ENCODE measurements around the gene UMOD. TPM values are rescaled to one million over a fixed set of nuclear protein-coding genes. Genes with fewer than 3 reads are reported as not detected.
"Not testable (repeated sequence)": the region's sequence is repeated elsewhere in the genome, so short reads cannot be mapped to it uniquely, and the experiment has no call there.

The UMOD gene
- polyA plus RNA-seq, 1 donor (not counting 4 experiments of a cell fraction or from before 2014, with no cell fraction given): not detected

DNA sequence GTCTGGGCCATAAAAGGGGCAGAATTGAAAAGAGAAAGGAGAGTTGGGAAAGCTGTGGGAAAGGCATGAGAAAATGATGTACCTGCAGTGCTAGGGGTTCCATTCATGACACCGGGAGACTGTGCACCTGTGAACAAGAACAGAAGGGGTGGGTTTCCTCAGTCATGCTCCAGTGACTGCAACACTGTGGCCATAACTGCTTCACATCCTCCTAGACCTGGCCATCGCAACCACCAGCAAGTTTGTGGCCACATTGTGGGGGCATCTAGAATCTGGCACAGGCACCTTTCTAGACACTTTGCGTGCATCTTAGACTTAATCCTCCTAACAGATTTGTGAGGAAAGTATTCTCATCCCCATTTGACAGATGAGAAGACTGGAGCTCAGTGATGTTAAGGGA lies 37.9 kb downstream of the UMOD start:
- dilution Hi-C loops (cut with MboI; ENCODE audit: extremely low pct_ligation_motif_present, low sequenced_read_pairs): no loop called here
- H3K27me3 ChIP-seq (ENCODE audit: control insufficient read depth, extremely low read depth, insufficient read depth, low read length): no peaks in the 10 kb centered on the region
- H3K79me2 ChIP-seq (ENCODE audit: control insufficient read depth, insufficient read depth, low read length): no peaks in the 10 kb centered on the region
- H4K20me1 ChIP-seq (ENCODE audit: control insufficient read depth, extremely low read depth, insufficient read depth, low read length): no peaks in the 10 kb centered on the region
- H2AFZ ChIP-seq (ENCODE audit: control insufficient read depth, low read length): no peak overlapping the region
- no peak overlapping the region for H3K4me2 ChIP-seq (ENCODE audit: control insufficient read depth, extremely low read depth, insufficient read depth, low read depth, low read length)
- FAIRE-seq: no peak
- DNase-seq (ENCODE audit: low read depth, low spot score): no peak
- H3K4me3 ChIP-seq (ENCODE audit: control insufficient read depth in 2 of 3, extremely low read depth in 1 of 3, insufficient read depth in 2 of 3, low read depth in 1 of 3, low read length in 3 of 3): no peak overlapping the region
- no peaks in the 10 kb centered on the region for H3K4me1 ChIP-seq (ENCODE audit: control insufficient read depth, extremely low read depth, insufficient read depth, low read length)
- H3K27ac ChIP-seq (ENCODE audit: control insufficient read depth, insufficient read depth, low read length): no peak overlapping the region
- TF ChIP-seq, protein P1, sequence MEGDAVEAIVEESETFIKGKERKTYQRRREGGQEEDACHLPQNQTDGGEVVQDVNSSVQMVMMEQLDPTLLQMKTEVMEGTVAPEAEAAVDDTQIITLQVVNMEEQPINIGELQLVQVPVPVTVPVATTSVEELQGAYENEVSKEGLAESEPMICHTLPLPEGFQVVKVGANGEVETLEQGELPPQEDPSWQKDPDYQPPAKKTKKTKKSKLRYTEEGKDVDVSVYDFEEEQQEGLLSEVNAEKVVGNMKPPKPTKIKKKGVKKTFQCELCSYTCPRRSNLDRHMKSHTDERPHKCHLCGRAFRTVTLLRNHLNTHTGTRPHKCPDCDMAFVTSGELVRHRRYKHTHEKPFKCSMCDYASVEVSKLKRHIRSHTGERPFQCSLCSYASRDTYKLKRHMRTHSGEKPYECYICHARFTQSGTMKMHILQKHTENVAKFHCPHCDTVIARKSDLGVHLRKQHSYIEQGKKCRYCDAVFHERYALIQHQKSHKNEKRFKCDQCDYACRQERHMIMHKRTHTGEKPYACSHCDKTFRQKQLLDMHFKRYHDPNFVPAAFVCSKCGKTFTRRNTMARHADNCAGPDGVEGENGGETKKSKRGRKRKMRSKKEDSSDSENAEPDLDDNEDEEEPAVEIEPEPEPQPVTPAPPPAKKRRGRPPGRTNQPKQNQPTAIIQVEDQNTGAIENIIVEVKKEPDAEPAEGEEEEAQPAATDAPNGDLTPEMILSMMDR (optimal IDR thresholded peaks at IDR 0.05 in 1 of 3, IDR thresholded peaks at IDR 0.05 in 1 of 3, conservative IDR thresholded peaks at IDR 0.05 in 1 of 3; ENCODE audit: extremely low read depth in 1 of 3, insufficient read depth in 2 of 3, low read length in 3 of 3): no peak
- no peak for TF ChIP-seq EZH2 (IDR thresholded peaks at IDR 0.05; ENCODE audit: low read length)
- H3K9me3 ChIP-seq (ENCODE audit: control insufficient read depth, low read depth, low read length): no peaks in the 10 kb centered on the region
- no peaks in the 10 kb centered on the region for H3K9me1 ChIP-seq (ENCODE audit: control insufficient read depth, extremely low read depth, insufficient read depth, low read length)
- H3K9ac ChIP-seq (ENCODE audit: control insufficient read depth, extremely low read depth, insufficient read depth, low read length): no peak overlapping the region
- H3K36me3 ChIP-seq (ENCODE audit: control insufficient read depth in 2 of 2, extremely low read depth in 1 of 2, insufficient read depth in 2 of 2, low read length in 2 of 2): no peaks in the 10 kb centered on the region

DNA sequence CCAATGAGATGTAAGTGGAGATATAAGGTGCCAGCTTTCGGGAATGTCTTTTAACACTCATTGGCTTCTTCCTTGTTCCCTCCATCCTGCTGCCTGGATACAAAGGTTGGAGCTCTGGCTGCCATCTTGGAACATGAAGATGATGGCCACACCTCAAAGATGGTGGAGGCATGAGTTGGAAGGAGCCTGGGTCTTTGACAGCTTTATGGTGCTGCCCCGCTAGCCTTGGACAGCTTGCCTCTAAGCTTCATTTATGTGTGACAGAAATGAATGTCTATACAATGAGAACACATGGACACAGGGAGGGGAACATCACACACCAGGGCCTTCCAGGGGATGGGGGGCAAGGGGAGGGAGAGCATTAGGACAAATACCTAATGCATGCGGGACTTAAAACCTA lies 38.8 kb downstream of the UMOD start:
- TF ChIP-seq EZH2 (IDR thresholded peaks at IDR 0.05; ENCODE audit: low read length): no peak
- TF ChIP-seq, protein P1 (optimal IDR thresholded peaks at IDR 0.05 in 1 of 3, IDR thresholded peaks at IDR 0.05 in 1 of 3, conservative IDR thresholded peaks at IDR 0.05 in 1 of 3; ENCODE audit: extremely low read depth in 1 of 3, insufficient read depth in 2 of 3, low read length in 3 of 3): no peak
- H3K9ac ChIP-seq (ENCODE audit: control insufficient read depth, extremely low read depth, insufficient read depth, low read length): no peak overlapping the region
- H3K4me3 ChIP-seq (ENCODE audit: control insufficient read depth in 2 of 3, extremely low read depth in 1 of 3, insufficient read depth in 2 of 3, low read depth in 1 of 3, low read length in 3 of 3): no peak overlapping the region
- no peak for FAIRE-seq
- dilution Hi-C loops (cut with MboI; ENCODE audit: extremely low pct_ligation_motif_present, low sequenced_read_pairs): no loop called here
- H3K4me1 ChIP-seq (ENCODE audit: control insufficient read depth, extremely low read depth, insufficient read depth, low read length): no peaks in the 10 kb centered on the region
- H3K36me3 ChIP-seq (ENCODE audit: control insufficient read depth in 2 of 2, extremely low read depth in 1 of 2, insufficient read depth in 2 of 2, low read length in 2 of 2): no peaks in the 10 kb centered on the region
- H3K79me2 ChIP-seq (ENCODE audit: control insufficient read depth, insufficient read depth, low read length): no peaks in the 10 kb centered on the region
- H3K9me1 ChIP-seq (ENCODE audit: control insufficient read depth, extremely low read depth, insufficient read depth, low read length): no peaks in the 10 kb centered on the region
- H3K4me2 ChIP-seq (ENCODE audit: control insufficient read depth, extremely low read depth, insufficient read depth, low read depth, low read length): no peak overlapping the region
- H3K9me3 ChIP-seq (ENCODE audit: control insufficient read depth, low read depth, low read length): no peaks in the 10 kb centered on the region
- DNase-seq (ENCODE audit: low read depth, low spot score): no peak
- no peak overlapping the region for H2AFZ ChIP-seq (ENCODE audit: control insufficient read depth, low read length)
- H3K27ac ChIP-seq (ENCODE audit: control insufficient read depth, insufficient read depth, low read length): no peak overlapping the region
- H4K20me1 ChIP-seq (ENCODE audit: control insufficient read depth, extremely low read depth, insufficient read depth, low read length): no peaks in the 10 kb centered on the region
- no peaks in the 10 kb centered on the region for H3K27me3 ChIP-seq (ENCODE audit: control insufficient read depth, extremely low read depth, insufficient read depth, low read length)

DNA sequence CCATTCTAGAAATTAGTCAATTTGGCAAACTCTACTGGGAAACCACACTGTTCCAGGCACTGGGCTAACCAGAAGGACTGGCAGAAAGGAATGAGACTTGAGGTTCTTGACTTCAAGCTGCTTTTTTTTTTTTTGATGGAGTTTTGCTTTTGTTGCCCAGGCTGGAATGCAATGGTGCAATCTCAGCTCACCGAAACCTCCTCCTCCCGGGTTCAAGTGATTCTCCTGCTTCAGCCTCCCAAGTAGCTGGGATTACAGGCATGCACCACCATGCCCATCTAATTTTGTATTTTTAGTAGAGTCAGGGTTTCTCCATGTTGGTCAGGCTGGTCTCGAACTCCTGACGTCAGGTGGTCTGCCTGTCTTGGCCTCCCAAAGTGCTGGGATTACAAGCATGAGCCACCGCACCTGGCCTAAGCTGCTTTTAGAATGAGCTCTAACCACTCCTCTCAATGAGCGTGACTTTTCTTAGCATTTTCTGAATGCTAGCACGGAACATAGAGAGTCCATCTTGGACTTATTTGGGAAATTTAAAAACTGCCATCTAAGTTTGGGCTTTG lies 39.9 kb downstream of the UMOD start:
- H2AFZ ChIP-seq (ENCODE audit: control insufficient read depth, low read length); H3K27ac ChIP-seq (ENCODE audit: control insufficient read depth, insufficient read depth, low read length); H3K9ac ChIP-seq (ENCODE audit: control insufficient read depth, extremely low read depth, insufficient read depth, low read length); H3K27me3 ChIP-seq (ENCODE audit: control insufficient read depth, extremely low read depth, insufficient read depth, low read length); dilution Hi-C loops (cut with MboI; ENCODE audit: extremely low pct_ligation_motif_present, low sequenced_read_pairs); H3K36me3 ChIP-seq (ENCODE audit: control insufficient read depth in 2 of 2, extremely low read depth in 1 of 2, insufficient read depth in 2 of 2, low read length in 2 of 2); H3K4me2 ChIP-seq (ENCODE audit: control insufficient read depth, extremely low read depth, insufficient read depth, low read depth, low read length); FAIRE-seq; H3K79me2 ChIP-seq (ENCODE audit: control insufficient read depth, insufficient read depth, low read length); H3K4me3 ChIP-seq (ENCODE audit: control insufficient read depth in 2 of 3, extremely low read depth in 1 of 3, insufficient read depth in 2 of 3, low read depth in 1 of 3, low read length in 3 of 3); DNase-seq (ENCODE audit: low read depth, low spot score); H3K4me1 ChIP-seq (ENCODE audit: control insufficient read depth, extremely low read depth, insufficient read depth, low read length); H3K9me3 ChIP-seq (ENCODE audit: control insufficient read depth, low read depth, low read length); H4K20me1 ChIP-seq (ENCODE audit: control insufficient read depth, extremely low read depth, insufficient read depth, low read length); H3K9me1 ChIP-seq (ENCODE audit: control insufficient read depth, extremely low read depth, insufficient read depth, low read length): not testable (repeated sequence)

All from keratinocyte (primary cell).